ENCODE results near the gene NEMF.
A peak's percentile ranks its signal among the peaks of the same experiment; 100 is the strongest.
"Not testable (repeated sequence)": the region's sequence is repeated elsewhere in the genome, so short reads cannot be mapped to it uniquely, and the experiment has no call there.

The NEMF gene

GRCh38 chr14:49796025-49796424 lies 56.6 kb downstream of the NEMF start:
- DNase-seq: no peak

DNA sequence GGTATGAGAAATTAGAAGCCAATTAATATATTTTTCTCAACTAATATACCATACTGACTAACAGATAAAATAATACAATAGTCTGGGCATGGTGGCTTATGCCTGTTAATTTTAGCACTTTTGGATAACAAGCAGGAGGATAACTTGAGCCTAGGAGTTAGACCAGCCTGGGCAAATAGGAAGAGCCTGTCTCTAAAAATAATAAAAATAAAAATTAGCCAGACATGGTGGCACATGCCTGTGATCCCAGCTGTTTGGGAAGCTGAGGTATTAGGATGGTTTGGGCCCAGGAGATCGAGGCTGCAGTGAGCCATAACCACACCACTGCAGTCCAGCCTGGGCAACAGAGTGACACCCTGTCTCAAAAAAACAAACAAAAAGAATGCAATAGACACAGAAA lies 60.0 kb downstream of the NEMF start:
- no peak for DNase-seq

DNA sequence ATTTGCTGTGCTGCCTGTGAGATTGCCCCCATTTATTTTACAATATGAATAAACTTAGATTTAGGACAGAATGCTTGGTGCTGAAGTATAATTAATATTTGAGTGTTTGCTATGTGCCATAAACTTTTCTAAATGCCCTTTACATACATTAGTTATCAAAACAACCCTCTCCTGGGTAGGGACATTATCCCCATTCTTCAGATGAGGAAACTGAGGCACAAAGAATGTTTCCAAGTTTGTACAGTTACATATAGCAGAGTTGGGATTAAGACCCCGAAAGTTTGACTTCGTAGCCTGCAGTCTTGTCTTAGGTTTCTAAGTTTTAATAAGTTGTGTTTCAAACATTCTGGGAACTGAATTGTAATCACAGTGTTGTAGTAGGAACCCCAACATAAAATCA lies 66.3 kb downstream of the NEMF start:
- no peak for DNase-seq

- no peak for DNase-seq
Observed at GRCh38 chr14:49783394-49784014, 69.1 kb downstream of the NEMF start.

GRCh38 chr14:49781040-49781439 lies 71.5 kb downstream of the NEMF start:
- DNase-seq: not testable (repeated sequence)

DNA sequence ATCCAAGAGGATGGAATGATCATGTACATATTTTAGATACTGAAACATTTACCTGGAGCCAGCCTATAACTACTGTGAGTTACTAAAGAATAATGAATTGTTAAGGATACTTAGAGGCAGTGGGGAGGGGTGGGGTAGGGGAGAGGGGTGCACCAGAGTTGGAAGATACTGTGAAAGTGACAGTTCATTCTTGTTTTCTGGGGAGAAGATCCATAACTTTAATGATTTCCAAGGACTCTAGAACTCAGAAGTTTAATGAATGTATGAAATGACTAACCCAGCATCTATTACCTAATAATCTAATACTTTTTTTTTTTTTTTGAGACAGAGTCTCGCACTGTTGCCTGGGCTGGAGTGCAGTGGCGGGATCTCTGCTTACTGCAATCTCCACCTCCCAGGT lies 74.2 kb downstream of the NEMF start:
- no peak for DNase-seq

- DNase-seq: no peak
Observed at GRCh38 chr14:49774106-49774505, 78.5 kb downstream of the NEMF start.

- DNase-seq: not testable (repeated sequence)
Observed at GRCh38 chr14:49771691-49772090, 80.9 kb downstream of the NEMF start.

DNA sequence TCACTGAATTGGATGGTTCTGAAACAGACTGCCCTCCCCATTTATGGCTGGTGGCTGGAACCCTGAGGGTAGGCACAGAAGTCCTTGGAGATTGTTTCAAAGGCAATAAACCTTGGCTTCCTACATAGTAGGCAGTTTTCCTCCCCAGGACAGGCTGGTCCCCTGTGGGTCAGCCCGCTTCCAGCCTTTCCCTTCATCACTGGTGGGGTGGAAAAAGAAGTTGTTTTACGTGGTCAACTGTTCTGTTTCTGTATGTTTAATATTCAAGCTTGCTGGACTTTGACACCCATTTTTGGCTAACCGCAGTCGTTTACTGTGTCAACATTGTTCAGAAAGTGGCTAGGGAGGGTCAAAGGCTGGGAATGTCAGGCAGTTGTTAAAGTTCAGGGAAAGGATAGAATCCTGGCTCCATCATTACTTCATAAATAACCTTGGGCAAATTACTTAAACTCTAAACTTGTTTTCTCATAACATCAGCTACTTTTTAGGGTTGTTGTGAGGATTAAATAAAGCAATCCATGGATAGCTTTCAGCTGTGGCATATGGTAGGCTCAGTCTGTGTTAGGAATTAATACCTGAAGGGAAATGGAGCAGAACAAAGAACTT lies 82.3 kb downstream of the NEMF start:
- DNase-seq: peak; percentile 21

DNA sequence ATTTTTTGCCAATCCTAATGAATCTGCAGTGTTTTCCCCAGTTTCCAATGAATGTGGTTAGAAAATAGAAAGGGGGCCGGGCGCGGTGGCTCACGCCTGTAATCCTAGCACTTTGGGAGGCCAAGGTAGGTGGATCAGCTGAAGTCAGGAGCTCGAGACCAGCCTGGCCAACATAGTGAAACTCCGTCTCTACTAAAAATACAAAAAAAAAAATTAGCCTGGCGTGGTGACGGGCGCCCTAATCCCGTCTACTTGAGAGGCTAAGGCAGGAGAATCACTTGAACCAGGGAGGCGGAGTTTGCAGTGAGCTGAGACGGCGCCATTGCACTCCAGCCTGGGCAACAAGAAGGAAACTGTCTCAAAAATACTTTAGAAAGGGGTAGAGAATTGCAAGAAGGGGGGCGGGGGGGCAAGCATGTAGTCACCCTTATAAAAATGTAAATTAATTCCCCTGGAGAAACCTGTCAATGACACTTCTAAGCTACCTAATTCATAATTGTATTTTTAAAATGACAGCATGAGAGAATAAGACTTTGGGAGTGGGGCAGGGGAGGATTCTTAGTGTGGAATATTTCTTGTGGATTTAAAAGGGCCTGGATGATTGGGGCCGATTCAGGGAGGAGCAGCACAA lies 82.9 kb downstream of the NEMF start:
- DNase-seq: peak; percentile 6

- peak; percentile 42 for DNase-seq
Observed at GRCh38 chr14:49769171-49769570, 83.4 kb downstream of the NEMF start.

GRCh38 chr14:49768301-49769121 lies 84.1 kb downstream of the NEMF start:
- DNase-seq: peak; percentile 42

- peak; percentile 75 for DNase-seq
Observed at GRCh38 chr14:49767571-49768300, 84.9 kb downstream of the NEMF start, which contains the start of gene KLHDC2. Gene KLHDC2 (plus strand): TSS chr14:49768153. CDS start chr14:49768469, 316 bp downstream.

GRCh38 chr14:49767270-49767570 lies 85.4 kb downstream of the NEMF start:
- DNase-seq: peak; percentile 77

DNA sequence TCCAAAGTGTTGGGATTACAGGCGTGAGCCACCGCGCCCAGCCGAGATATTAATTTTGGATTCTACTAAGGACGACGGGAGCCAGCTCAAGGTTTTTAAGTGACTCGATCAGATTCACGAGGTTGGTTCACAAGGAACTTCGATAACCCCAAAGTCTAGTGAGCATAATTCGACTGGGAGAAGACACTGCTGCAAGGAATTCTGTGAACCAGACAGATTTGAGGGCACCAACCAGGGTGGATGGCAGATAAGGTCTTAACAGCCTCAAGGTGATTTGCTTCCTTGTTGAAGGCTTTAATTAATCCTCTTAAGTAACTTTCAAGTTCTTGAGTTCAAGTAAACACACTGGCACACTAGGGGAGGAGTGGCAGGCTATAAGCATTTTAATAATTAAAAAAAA lies 85.7 kb downstream of the NEMF start:
- DNase-seq: no peak

DNA sequence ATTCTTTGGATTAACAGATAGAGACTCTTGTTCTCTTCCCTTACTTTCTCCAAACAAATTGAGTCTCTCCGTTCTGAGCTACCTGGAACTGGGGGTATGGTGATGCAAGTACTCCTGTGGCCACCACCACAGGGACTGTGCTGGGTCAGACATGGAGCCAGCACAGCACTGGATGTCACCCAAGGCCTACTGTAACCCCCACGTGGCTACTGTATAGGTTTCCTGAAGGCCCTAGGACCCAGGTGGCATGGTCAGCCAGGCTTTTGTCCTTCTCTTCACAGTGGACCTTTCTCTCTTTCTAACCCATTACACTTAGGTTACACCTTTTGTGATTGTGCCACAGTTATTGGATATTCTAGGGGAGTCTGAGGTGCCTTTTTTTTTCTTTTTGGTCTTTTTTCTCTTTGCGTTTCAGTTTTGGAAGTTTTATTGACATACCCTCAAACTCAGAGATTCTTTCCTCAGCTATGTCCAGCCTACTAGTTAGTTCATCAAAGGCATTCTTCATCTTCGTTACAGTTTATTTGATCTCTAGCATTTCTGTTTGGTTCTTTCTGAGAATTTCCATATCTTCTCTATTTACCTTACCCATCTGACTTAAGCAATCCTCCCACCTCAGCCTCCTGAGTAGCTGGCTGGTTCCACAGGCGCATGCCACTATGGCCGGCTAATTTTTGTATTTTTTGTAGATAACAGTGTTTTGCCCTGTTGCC lies 90.6 kb downstream of the NEMF start:
- no peak for DNase-seq

GRCh38 chr14:49755378-49755777 lies 97.2 kb downstream of the NEMF start:
- no peak for DNase-seq

DNA sequence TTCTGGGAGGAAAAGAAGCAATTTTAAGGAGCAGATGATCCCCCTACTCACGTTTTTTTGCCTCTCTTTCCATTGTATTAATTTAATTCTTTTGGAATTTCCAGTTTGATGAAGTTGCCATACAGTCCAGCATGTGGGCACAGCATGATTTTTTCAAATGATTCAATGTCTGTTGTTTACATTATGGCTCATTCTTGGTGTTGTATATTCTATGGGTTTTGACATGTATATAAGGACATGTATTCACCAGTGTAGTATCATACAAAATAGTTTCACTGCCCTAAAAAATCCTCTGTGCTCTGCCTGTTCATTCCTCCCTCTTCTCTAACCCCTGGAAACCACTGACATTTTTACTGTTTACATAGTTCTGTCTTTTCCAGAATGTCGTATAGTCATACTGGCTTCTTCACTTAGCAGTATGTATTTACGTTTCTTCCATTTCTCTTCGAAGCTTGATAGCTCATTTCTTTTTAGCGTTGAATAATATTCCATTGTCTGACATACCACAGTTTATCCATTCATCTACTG lies 98.0 kb downstream of the NEMF start:
- DNase-seq: no peak

DNA sequence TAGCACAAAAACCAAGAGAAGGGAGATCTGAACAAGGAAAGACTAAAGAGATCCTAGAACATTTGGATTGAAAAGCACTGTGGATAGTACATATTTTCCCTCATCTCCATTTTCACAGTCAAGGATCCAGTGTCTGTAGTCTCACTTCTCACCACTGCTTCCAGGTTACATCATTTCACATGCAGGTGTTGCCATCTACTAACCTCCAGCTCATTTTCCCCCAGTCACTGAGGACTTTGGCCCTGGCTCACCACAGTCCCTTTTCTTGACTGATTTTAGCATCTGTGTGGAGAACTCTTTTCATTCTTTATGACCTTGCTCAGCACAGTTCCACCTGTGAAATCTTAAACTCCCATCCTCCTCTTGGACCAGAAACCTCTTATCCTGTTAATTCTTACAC lies 106.1 kb downstream of the NEMF start:
- not testable (repeated sequence) for DNase-seq

DNA sequence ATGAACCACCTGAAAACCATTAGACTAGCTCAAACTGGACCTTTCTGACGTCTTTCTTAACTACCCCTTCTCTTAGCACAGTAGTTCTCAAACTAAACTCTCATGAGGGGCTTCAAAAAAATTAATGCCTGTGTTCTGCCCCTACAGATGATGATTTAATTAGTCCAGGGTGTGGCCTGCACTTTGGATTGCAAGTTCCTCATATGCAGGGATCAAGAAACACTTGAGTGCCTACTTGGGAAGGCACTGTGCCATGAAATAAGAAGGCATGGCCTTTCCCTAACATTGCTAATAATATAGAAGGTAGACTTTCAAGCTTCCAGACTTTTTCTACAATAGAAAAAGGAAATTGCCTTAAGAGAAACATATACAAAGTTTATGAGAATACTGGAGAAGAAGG lies 107.4 kb downstream of the NEMF start:
- no peak for DNase-seq

DNA sequence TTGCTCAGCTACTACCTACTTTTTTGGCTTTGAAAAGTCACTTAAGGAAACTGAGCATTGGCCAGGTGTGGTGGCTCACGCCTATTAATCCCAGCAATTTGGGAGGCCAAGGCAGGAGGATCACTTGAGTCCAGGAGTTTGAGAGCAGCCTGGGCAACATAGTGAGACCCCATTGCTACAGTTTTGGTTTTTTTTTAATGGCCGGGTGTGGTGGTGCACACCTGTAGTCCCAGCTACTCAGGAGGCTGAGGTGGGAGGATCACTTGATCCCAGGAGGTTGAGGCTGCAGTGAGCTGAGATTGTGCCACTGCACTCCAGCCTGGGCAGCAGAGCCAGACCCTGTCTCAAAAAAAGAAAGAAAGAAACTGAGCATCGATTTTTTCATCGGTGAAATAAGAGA lies 116.9 kb downstream of the NEMF start:
- not testable (repeated sequence) for DNase-seq

GRCh38 chr14:49733836-49734235 lies 118.8 kb downstream of the NEMF start:
- no peak for DNase-seq

Measured in NCI-H510A treated with DMSO at 0.1 percent for 48 hours (cell line).